Neural cell (in vitro differentiated cells): ENCODE measurements around the gene KRT20.

Experiments used
- CTCF ChIP-seq: fragments of 450-650 bp; IDR thresholded peaks from 2 replicates; pipeline ENCODE4 v1.5.1; 2014; ENCODE audit warnings: antibody characterized with exemption, mild to moderate bottlenecking, moderate library complexity; ENCODE audit not compliant: poor library complexity, severe bottlenecking
- EZH2 ChIP-seq: fragments of 200-600, 300-800 bp; shearing (Covaris generic), sonication (generic); IDR thresholded peaks from 2 replicates; pipeline ENCODE4 v1.6.1; 2014; ENCODE audit warnings: antibody characterized with exemption, low read length, borderline replicate concordance, mild to moderate bottlenecking; ENCODE audit not compliant: insufficient read depth, poor library complexity, severe bottlenecking
- POLR2AphosphoS5 ChIP-seq: IDR thresholded peaks from 2 replicates; pipeline ENCODE4 v1.6.1; 2012
- SMC3 ChIP-seq: fragments of 450-650 bp; conservative IDR thresholded peaks from 2 replicates; pipeline ENCODE4 v1.6.1; 2014; ENCODE audit warnings: antibody characterized with exemption, mild to moderate bottlenecking, moderate library complexity; ENCODE audit not compliant: poor library complexity

- TF ChIP-seq CTCF (no peak), POLR2AphosphoS5 (no peak), EZH2 (no peak), SMC3 (no peak)
Observed at GRCh38 chr17:40827746-40828453, 57.1 kb downstream of the KRT20 start.
